OCI-LY3 (cell line): ENCODE results near the gene RHNO1.

Source experiments
- EZH2phosphoT487 ChIP-seq: fragments of 200-600 bp; shearing (Covaris generic); IDR thresholded peaks from 2 replicates; pipeline ENCODE4 v1.6.1; 2018; ENCODE audit warnings: antibody characterized with exemption, mixed run types, low read depth
- TF ChIP-seq, protein P1 (sequence below): fragments of 200-600, 300-600 bp; sonication (generic); IDR thresholded peaks from 2 replicates; pipeline ENCODE4 v1.5.1; 2014; ENCODE audit warnings: antibody characterized with exemption, low read length, low read depth

GRCh38 chr12:2860170-2860569 is 16.9 kb upstream of the RHNO1 start:
- TF ChIP-seq, protein P1, sequence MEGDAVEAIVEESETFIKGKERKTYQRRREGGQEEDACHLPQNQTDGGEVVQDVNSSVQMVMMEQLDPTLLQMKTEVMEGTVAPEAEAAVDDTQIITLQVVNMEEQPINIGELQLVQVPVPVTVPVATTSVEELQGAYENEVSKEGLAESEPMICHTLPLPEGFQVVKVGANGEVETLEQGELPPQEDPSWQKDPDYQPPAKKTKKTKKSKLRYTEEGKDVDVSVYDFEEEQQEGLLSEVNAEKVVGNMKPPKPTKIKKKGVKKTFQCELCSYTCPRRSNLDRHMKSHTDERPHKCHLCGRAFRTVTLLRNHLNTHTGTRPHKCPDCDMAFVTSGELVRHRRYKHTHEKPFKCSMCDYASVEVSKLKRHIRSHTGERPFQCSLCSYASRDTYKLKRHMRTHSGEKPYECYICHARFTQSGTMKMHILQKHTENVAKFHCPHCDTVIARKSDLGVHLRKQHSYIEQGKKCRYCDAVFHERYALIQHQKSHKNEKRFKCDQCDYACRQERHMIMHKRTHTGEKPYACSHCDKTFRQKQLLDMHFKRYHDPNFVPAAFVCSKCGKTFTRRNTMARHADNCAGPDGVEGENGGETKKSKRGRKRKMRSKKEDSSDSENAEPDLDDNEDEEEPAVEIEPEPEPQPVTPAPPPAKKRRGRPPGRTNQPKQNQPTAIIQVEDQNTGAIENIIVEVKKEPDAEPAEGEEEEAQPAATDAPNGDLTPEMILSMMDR = no peak
- no peak for TF ChIP-seq EZH2phosphoT487
